ENCODE results near the gene VPS29.
"Not testable (repeated sequence)": the region's sequence is repeated elsewhere in the genome, so short reads cannot be mapped to it uniquely, and the experiment has no call there.

The VPS29 gene

DNA sequence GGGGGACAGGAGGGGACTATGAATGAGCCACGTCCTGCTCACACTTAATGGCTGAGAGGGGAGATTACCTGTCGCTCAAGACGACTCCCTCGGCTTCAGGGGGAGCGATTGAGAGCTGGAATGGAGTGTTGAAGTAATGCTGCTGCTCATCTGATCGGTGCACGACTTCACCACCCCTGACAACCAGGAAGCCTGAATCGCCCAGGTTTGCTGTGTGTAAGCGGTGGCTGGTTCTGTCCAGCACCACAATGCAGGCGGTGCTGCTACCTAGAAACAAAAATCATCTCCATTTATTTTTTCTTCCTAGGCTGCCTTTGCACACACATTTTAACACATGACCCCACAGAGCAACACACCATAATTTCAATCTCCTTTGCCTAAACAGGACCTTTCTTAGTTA is 43.9 kb upstream of the VPS29 start:
- no peak overlapping the region for H3K4me3 ChIP-seq (ENCODE audit: low read depth, low read length)
- TF ChIP-seq CTCF (IDR thresholded peaks at IDR 0.05; ENCODE audit: low read depth, low read length) = no peak

DNA sequence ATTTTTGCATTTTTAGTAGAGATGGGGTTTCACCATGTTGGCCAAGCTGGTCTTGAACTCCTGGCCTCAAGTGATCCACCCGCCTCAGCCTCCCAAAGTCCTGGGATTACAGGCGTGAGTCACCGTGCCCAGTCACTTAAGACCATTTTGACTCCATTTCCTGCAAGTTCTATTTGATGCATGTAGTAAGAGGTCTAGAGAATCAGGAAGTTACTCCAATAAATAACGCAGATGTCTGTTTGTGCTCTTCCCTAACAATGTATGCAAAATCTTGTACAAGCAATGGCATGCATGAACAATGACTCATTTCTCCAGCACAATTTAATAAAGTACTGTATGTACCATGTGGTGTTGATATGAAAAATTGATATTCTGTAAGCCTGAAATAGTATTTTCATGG is 43.3 kb upstream of the VPS29 start:
- H3K4me3 ChIP-seq (ENCODE audit: low read depth, low read length) = not testable (repeated sequence)

- H3K4me3 ChIP-seq (ENCODE audit: low read depth, low read length) = no peak overlapping the region
- TF ChIP-seq CTCF (IDR thresholded peaks at IDR 0.05; ENCODE audit: low read depth, low read length) = no peak
Measured at GRCh38 chr12:110543965-110544364, 42.1 kb upstream of the VPS29 start.

DNA sequence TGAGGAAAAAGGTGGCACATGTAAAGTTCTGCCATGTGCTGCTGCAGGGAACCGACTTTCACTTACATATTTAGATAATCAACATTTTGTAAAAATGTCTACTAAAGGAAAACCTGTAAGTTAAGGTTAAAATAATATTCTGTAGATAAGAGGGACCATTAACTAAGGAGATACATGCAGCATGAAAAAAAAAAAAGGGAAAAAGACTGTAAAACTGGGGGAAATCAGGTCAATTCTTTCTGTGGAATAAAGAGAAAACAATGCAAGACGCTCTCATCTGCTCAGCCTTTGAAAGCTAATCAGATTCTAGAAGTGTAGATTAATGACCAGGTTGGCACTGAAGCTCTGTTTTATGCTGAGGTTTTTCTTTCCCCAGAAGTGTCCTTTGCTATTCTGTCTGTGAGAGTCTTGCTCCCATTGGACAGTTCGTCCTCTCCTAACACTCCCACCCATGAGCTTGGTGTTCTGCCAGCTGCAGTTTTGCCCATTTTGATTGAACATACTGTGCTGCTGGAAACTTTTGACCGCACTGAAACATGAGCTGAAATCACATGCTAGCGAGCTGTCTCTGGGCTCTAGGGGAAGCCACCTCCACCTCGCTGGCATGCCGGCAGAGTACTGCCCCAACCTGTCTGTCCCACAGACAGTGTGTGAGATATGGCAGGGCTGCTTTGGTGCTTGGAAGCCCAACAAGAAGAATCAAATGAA is 41.5 kb upstream of the VPS29 start:
- TF ChIP-seq CTCF (IDR thresholded peaks at IDR 0.05; ENCODE audit: low read depth, low read length) = no peak
- H3K4me3 ChIP-seq (ENCODE audit: low read depth, low read length) = no peak overlapping the region

- TF ChIP-seq CTCF (IDR thresholded peaks at IDR 0.05; ENCODE audit: low read depth, low read length) = no peak
- H3K4me3 ChIP-seq (ENCODE audit: low read depth, low read length) = no peak overlapping the region
Measured at GRCh38 chr12:110540048-110540447, 38.1 kb upstream of the VPS29 start.

- no peak for TF ChIP-seq CTCF (IDR thresholded peaks at IDR 0.05; ENCODE audit: low read depth, low read length)
Measured at GRCh38 chr12:110538869-110539622, 37.1 kb upstream of the VPS29 start.

DNA sequence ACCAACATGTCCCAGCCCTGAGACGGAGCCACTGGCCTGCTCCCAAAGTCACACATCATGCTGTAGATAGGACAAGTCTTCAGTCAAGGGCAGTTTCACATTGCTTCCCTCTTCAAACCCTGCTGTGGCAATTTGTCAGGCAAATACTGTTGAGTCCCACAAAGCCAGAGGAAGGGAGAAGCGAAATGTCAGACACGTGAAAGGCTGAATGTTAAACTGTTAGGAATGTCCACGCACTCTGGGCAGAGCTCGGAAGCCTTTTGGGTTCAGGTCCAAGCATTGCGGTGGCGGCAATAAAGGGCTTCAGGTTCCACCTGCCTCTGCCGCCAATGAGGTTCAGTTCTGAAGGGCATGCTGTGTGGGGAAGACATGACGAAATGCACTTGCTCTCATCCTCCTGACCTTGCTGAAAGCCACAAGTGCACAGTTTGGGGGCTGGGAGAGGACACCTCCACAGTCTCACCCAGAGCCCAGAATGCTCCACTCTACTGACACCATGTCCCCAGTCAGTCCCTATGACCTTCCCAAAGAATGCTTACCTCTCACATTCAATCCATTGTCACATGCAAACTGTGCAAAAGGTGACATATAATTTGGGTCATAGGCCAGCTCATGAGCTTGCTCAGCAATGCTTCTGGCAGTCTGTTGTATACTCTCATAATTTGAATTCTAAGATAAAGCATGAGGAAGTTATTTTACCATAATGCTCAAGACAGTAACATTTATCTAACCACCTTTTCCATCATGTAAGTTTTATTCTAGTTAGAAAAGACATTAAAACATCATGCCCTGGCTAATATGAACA is 35.9 kb upstream of the VPS29 start:
- no peak for TF ChIP-seq CTCF (IDR thresholded peaks at IDR 0.05; ENCODE audit: low read depth, low read length)
- H3K4me3 ChIP-seq (ENCODE audit: low read depth, low read length) = no peak overlapping the region

More at GRCh38 chr12:110538869-110539622, 37.1 kb upstream of the VPS29 start:
- H3K4me3 ChIP-seq (ENCODE audit: low read depth, low read length) = no peak overlapping the region
